D341Med (cell line): ENCODE results near the gene HOXA5.

ENCODE experiments used
- DNase-seq: peaks from one replicate; pipeline ENCODE4 v3.0.0; 2012; ENCODE audit warnings: low spot score

Gene HOXA5

GRCh38 chr7:27182285-27182841, 38.9 kb upstream of the HOXA5 start:
- no peak for DNase-seq

DNA sequence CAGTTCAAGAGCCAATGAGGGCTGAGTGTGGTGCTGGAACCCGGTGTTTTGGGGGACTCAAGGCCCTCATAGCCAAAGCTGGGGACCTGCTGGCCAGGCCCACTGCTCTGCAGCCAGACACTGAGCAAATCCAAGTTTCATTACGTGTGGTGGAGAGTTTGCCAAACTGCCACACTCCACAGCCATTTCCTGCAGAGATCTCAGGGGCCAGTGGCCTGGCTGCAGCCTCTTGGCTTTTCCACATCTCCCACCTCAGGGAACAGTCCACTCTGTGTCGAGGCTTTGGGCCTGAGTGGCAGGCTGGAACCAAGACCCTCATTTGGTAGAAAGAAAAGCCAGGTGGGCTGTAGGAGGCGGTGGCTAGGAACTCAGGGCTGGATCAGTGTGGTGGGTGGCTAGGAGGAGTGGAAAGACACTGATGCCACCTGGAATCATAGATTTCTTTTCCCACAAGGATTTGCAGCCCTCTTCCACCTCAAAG, 38.4 kb upstream of the HOXA5 start:
- no peak for DNase-seq

DNA sequence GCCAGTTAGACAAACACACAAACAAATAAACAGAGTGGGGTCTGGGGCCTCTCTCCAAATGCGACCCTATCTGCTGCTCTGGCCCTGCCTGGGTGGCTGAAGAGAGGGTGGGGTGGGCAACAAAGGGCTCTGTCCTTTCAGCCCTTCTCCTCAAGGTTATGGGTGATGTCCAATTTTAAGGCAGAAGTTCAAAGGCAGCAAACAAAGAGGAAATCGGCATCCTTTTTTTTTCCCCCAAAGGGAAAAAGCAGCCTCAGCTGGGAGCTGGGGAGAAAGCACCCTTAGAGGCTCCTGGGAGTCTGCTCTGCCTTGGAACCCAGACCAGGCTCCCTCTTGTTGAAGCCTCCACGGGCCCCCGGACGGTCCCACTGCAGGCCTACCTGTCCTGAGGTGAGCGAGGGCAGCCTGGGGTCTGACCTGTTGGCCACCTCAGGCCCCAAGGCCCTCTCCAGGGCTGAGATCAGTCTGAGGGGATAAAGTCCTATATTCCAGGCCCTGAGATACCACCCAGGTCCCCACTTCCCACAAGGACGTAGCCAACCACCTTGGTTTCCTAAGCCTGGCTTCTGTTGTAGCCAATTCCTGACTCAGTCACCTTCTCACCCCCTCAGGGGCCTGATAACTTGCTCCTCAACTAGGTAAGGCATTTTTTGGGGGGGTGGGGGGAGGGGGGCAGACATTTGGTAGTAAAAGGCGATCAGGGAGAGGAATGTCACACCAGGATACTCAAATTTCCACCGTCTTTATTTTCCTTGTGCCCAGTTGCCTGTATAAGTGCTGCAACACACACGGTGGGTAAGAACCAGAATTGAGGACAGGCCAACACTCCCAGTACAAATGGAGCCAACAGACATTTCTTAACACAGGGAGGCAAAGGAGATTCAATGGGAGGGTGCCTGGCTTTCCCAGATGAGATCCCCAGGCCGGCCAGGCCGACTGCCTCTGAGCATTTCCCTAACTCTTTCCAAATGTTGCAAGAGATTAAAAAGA, 37.2 kb upstream of the HOXA5 start:
- DNase-seq: no peak

DNA sequence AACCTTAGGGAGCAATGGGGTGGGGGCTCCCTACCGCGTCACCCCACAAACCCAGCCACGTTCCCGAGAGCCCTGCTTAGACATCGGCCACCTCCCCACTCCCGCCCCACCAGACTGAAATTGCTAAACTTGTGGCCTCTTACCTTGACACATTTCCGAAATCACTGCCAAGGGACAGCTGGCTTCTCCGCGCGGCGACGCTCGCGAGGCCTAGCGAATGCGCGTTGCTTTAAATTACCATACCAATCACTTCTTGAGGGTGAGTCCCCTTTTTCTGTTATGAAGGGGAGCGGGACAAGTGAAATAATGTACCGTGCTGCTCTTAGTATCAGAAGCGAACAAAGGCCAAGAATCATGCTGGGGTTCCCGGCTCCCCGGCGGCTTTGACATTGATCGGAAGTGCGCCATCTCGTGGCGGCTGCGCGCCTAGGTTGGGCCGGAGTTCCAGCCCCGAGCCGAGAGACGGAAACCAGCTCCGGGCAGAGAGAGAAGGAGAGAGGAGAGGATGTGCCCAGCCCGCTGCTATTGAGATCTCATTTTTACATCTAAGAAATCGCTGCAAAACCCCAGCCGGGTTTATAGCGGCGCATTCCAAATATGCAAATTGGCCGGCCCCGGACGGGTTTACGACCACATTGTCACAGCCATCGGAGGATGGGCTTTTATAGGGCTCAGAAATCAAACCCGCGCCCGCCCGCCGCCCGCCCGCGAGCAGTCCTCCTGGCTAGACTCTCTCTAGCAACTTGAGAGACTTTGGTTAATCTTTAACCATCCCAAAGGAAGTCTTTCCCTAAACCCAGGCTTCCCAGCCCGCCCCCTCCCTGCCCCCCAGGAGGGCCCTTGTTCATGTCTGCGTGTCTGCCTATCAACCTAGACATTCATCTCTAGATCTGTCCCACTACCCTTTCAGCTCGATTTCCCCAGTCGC, 36.3 kb upstream of the HOXA5 start:
- peak; percentile 85 for DNase-seq

- DNase-seq: no peak
Measured at GRCh38 chr7:27179030-27179429, 35.5 kb upstream of the HOXA5 start.

DNA sequence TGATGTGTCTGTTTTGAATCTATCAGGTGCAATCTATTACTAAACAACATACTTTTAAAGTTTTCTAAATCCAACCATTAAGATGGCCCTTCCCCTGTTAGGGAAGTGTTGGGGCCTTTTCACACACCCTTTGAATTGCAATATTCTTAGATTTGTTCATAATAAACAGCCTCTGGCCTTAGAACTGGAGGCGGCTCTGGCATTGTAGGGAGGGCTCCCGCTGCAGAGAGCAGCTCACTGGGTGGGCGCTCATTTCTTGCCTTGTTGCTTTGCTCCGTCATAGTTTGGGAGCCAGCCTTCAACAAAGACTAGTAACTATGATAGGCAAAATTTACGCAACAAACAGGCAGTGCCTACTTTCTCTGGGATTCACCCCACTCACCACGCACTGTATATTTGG, 34.9 kb upstream of the HOXA5 start:
- no peak for DNase-seq

DNA sequence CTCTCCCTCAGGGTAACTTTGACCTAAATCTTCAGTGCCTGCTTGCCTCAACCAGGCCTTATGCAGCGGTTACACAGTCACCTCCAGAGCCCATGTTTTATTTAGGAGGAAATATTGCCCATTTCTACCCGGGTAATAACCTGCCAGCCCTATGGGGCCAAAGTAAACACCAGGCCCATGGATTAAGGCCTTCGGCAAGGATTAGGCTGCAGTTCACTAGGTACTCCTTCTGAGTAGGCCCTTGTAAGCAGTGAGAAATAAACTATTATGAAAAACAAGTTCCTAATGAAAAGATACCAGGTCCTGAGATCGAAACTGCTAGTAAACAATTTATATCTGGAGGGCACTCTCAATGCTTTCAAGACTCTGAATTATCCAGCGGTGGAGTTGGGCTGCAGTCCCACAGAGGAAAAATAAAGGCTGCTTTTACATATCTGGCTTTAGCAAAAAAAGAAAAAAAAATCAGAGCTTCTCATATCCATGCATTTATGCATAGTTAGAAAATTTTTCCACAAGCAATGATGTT, 34.4 kb upstream of the HOXA5 start:
- DNase-seq: no peak

GRCh38 chr7:27176962-27177794, 33.7 kb upstream of the HOXA5 start:
- no peak for DNase-seq

DNA sequence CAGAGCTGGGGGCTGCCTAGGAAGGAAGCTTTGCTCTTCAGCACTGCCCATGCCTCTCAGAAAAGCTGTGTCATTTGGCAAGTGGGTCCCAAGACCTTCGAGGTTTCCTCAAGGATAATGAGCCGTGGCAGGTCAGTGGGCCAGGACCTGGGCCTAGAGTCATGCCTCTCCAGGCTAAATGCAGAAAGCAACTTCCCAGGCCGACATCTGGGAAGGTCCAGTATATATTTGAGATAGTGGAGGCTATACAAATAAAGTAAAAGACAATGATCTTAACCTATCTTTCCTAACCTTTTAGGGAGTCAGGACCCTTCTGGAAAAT, 33.0 kb upstream of the HOXA5 start:
- no peak for DNase-seq

GRCh38 chr7:27175626-27176523, 32.4 kb upstream of the HOXA5 start:
- DNase-seq: no peak

- no peak for DNase-seq
Measured at GRCh38 chr7:27174874-27175625, 31.6 kb upstream of the HOXA5 start.

- no peak for DNase-seq
Measured at GRCh38 chr7:27173956-27174873, 30.7 kb upstream of the HOXA5 start, which contains the start of gene HOXA10. Gene HOXA10, minus strand, starts transcription at chr7:27174320. Its CDS starts 14 bp downstream, at chr7:27174306.

DNA sequence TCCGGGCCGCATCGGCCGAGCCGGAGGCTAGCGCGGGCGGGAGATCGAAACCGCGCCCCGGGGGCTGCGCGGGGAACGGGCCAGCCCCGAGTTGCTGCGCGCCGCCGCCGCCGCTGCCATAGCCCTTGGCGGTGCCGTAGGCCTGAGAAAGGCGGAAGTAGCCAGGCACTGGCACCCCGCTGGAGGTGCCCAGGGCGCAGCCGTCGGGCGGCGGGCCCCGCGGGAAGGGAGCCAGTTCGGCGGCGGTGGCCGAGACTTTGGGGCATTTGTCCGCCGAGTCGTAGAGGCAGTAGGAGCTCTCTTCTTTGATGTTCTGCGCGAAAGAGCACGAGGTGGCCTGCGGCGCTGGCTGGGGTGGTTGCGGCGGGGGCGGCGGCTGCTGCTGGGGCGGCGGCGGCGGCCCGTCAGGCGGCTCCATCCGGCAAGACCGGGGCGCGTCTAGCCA, 30.1 kb upstream of the HOXA5 start:
- no peak for DNase-seq

DNA sequence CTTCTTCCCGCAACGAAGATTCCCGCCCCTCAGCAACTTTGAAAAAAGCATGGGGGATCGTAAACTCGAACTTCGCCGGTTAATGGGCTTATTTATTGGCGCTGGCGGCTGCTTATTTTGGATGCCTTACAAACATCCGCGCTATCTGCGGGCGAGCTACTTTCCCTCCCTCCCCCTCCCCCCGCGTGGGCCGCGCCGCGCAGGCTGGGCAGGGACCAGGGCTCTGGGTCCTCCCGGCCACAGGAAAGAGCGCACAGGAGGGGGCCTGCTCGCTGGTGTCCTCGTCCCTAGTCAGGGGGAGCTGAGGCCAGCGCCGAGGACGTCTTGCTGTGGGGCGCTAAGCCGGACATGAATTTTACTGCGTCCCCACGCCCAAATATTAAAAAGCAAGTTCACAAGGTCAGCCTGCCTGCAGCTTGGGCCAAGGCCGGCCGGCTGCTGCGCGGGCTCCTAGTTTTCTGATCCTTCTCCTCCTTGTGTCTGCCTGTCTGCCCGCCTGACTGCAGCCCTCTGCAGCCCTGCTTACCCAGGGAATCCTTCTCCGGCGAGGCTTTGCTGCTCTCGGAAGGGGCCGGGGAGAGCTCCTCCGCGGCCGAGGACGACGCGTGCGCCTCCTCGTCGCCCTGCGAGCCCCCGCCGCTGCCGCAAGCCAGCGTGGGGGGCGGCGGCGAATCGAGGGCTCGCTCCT, 29.5 kb upstream of the HOXA5 start:
- DNase-seq: peak; percentile 69

- DNase-seq: no peak
Measured at GRCh38 chr7:27172315-27172774, 28.9 kb upstream of the HOXA5 start.

DNA sequence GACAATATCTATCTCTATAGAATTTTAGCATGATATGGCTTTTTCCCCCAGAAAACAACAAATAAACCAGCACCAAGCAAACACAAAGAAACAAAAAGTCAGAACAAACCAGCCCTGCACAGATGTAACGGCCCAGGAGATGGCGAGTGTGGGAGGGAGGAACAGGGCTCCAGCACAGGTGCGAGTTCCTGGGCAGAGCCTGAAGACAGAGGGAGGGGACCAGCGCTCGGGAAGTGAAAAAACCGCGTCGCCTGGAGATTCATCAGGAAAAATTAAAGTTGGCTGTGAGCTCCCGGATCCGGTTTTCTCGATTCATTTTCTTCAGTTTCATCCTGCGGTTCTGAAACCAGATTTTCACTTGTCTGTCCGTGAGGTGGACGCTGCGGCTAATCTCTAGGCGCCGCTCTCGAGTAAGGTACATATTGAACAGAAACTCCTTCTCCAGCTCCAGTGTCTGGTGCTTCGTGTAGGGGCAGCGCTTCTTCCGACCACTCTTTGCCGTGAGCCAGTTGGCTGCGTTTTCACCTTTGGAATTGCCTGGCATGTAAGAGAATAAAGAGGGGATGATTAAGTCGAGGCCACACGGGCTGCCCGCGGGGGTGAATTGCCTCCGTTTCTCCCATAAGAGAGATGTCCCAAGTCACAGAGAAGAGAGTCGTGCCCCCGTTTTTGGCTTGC, 28.3 kb upstream of the HOXA5 start:
- no peak for DNase-seq

- no peak for DNase-seq
Measured at GRCh38 chr7:27171325-27171636, 27.8 kb upstream of the HOXA5 start.
